COR-L47 (cell line): Measurements from ENCODE around the gene SH2D6.
"Not testable (repeated sequence)": the region's sequence is repeated elsewhere in the genome, so short reads cannot be mapped to it uniquely, and the experiment has no call there.

Source experiments
- DNase-seq: peaks from one replicate; lab custom pipeline; 2025; lab: John Stamatoyannopoulos, UW

SH2D6 gene

DNA sequence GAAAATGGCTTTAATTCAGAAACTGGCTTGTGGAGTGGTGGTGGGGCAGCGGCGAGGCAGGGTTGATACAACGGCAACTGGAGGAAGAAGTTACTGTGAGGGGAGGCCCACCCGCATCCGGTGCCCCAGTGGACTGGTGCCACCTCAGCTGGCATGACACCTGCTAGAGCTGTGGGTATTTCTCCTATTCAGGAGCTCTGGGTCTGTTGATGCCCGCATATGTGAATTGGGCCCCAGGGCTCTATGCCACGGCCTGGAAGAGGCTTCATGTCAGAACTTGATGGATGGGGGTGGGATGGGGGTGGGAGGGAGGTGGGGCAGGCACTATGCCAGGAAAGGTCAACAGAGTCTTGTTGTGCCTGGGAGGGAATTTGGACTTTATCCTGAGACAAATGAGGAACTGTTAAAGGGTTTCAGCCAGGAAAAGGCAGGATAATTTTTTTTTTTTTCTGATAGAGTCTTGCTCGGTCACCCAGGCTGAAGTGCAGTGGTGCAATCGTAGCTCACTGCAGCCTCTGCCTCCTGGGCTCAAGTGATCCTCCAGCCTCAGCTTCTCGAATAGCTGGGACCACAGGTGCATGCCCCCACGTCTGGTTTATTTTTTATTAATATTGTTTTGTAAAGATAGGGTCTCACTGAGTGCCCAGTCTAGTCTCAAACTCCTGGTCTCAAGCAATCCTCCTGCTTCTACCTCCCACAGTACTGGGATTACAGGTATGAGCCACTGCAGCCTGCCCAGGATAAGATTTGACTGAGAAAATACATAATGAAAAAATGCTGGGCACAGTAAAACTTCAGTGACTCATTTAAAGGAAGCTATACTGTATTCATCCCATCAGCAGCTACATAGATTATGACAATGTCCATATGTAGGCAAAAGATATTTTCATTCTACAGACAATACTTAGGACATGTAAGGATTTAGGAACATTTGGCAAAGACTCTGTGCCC lies 52.6 kb downstream of the SH2D6 start:
- no peak for DNase-seq

DNA sequence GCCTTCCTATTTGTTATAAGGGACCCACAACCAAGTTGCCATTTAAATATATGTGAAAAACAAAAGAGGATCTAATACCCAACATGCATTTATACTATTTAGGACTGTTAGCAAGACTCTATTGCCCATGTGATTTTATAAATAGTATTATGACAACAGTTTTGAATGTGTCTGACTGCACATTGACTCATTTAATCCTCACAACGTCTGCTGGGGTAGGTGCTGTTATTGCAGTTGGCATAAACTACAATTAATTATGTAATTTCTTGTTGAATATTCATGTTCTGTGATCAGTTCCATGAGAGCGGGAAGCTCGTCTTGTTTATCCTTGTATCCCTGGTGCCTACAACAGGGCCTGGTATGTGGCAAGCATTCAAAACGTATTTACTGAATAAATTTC lies 53.7 kb downstream of the SH2D6 start:
- no peak for DNase-seq

DNA sequence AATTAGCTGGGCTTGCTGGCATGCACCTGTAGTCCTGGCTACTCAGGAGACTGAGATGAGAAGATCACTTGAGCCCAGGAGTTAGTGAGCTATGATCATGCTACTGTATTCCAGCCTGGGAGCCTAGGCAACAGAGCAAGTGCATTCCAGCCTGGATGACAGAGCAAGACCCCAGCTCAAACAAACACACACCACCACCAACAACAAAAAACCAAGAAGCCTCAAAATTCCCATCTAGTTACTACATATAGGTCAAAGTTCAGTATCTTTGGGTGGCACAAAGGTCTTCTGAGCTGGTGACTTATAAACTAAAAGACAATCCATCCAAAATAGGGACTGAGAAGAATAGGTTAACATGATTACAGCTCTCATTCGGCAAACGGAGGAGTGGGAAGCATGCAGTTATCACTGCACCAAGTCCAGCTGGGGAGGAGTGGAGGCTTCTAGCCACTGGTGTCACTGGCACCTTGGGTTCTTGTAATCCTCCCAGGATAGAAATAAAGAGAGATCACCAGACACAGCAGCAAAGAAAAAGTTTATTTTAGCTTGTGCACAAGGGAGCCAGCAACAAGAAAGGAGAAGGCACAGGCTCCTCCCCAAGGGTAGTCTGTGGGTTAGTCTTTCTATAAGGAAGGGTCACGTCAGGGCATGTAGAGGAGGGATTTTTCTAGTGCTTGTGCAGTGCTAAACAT lies 57.4 kb downstream of the SH2D6 start:
- no peak for DNase-seq

DNA sequence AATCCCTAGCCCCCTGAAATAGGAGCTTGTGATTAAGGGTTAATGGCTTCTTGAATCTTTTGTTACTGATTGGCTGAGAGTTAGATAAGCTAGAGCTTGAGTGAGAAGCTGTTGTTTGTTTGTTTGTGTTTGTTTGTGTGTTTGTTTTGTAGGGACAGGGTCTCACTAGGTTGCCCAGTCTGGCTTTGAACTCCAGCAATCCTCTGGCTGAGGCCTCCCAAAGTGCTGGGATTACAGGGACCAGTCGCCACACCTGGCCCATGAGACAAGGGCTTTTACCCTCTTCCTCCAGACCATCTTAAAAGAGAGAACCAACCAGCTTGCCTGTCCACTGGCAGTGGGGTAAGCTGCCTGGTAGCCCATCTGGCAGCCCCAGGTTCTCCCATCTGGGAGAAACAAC lies 58.1 kb downstream of the SH2D6 start:
- no peak for DNase-seq

DNA sequence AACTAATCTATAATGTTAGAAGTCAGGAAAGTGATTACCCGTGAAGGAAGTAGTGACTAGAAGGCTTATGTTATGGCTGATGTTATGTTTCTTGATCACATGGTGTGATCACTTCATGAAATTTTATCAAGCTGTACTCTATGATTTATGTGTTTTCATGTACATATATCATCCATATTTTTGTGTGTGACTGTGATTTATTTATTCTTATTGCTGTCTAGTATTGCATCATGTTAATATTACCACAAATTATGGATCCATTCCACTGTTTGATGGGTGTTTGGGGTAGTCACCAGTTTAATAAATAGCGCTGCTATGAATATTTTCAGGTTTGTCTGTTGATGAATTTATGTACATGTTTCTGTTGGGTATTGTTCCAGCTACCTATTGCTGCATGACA lies 59.4 kb downstream of the SH2D6 start:
- DNase-seq, result no peak

DNA sequence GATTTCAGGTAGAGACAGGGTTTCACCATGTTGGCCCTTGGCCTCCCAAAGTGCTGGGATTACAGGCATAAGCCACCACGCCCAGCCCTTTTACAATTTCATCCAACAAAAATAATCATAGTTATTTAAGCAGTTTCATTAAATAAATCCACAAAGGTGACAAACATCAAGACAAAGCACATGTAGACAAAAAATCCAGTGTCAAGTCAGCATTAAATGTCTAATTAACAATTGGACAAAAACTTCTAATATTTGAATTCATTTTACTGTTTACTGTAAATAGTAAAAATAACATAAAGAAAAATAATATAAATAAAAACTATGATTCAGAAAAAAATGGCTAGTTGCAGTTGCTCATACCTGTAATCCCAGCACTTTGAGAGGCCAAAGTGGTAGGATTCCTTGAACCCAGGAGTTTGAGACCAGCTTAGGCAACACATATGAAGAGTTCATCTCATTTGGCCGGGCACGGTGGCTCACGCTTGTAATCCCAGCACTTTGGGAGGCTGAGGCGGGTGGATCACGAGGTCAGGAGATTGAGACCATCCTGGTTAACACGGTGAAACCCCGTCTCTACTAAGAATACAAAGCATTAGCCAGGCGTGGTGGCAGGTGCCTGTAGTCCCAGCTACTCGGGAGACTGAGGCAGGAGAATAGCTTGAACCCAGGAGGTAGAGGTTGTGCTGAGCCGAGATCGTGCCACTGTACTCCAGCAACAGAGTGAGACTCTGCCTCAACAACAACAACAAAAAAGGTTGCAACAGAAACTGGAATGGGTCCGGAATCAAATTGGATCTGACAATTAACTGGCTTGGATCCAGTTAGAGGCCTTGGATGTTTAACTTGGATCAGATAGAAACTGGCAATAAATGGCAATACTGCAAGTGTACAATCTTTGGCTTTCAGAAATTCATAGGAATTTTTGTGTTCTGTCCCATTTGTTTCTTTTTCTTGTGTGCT lies 63.6 kb downstream of the SH2D6 start:
- DNase-seq, result no peak

DNA sequence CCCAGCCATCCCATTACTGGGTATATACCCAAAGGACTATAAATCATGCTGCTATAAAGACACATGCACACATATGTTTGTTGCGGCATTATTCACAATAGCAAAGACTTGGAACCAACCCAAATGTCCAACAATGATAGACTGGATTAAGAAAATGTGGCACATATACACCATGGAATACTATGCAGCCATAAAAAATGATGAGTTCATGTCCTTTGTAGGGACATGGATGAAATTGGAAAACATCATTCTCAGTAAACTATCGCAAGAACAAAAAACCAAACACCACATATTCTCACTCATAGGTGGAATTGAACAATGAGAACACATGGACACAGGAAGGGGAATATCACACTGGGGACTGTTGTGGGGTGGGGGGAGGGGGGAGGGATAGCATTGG lies 66.1 kb downstream of the SH2D6 start:
- DNase-seq, result not testable (repeated sequence)

DNA sequence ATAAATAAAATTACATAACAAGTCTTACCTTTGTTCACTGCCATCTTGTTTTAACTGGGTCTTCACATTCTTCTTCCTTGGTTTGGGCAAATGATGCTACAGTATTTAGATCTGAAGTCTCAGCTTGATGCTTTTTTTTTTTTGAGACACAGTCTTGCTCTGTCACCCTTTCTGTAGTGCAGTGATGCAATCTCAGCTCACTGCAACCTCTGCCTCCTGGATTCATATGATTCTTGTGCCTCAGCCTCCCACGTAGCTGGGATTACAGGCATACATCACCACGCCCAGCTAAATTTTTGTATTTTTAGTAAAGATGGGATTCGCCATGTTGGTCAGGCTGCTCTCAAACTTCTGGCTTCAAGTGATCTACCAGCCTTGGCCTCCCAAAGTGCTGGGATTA lies 67.3 kb downstream of the SH2D6 start:
- no peak for DNase-seq
